GM19463 (cell line): ENCODE results near the gene OR11H6.
"Not testable (repeated sequence)": the region's sequence is repeated elsewhere in the genome, so short reads cannot be mapped to it uniquely, and the experiment has no call there.

ENCODE experiments used
- ATAC-seq: cut with Tn5 transposase; IDR thresholded peaks from one replicate; pipeline ENCODE4 v1.9.1; 2021; ENCODE audit warnings: mild to moderate bottlenecking, moderate library complexity; ENCODE audit not compliant: unreplicated experiment

OR11H6 gene

DNA sequence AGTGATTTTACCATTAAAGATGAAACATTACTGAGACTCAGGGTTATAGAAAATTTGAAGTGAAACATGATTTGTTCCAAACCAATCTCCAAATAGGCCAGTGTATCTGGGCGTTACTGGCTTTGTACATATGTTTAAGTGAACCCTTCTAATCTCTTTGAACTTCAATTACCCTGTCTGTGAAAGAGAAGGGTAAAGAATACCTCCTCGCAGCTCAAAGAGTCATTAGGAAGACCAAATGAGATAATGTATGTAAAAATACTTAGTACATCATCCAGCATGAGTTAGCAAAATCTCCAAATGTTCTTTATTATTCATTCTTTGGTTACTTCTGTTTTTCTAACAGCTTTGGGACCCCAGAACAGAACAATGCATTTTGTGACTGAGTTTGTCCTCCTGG lies at the start of gene OR11H6:
Gene OR11H6 (plus strand): TSS at position 301 of the 400 bp plus-strand sequence. CDS start 0 bp downstream, at position 301.
- no peak for ATAC-seq

DNA sequence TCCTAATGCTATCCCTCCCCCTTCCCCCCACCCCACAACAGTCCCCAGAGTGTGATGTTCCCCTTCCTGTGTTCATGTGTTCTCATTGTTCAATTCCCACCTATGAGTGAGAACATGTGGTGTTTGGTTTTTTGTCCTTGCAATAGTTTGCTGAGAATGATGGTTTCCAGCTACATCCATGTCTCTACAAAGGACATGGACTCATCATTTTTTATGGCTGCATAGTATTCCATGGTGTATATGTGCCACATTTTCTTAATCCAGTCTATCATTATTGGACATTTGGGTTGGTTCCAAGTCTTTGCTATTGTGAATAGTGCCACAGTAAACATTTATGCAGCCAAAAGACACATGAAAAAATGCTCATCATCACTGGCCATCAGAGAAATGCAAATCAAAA lies 49.3 kb upstream of the OR11H6 start:
- ATAC-seq: not testable (repeated sequence)

DNA sequence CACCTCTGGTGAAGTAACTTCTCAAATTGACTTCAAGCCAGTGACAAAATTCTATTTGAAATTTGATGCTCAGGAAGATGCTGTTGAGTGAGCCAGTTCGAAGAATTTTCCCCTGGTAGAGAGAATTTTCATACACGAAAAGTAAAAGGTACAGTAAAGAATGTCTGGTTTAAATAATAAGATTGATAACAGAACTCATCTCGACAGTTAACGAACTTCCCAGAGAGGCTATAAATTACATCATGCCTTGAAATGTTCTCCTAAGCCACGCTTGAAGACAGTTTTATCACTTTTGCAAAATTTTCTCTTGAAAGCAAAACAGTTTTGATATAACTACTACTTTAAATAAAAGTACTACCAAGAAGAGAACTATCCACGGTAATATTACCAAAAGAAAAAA lies 47.2 kb upstream of the OR11H6 start:
- no peak for ATAC-seq

DNA sequence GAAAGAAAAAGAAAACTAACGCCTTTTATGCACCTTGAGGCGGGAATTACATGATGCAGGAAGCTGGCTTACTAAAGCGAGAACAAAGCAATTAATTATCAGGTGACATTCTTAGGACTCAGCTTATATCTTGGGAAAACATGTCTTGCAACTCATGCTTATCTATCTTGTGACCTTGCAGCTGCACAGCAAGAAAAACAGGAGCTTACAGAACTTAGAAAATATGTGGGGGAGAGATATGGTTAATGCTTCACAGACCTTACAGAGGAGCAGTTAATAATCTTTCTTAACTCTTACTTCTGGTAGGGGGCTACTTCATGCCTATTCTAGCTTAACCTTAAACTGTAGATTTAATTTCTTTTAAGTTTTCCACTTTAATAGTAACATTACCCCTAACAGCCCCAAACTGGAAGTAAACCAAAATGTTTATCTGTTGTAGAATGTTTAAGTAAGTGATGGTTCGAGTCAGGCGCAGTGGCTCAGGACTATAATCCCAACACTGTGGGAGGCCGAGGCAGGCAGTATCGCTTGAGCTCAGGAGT lies 46.0 kb upstream of the OR11H6 start:
- ATAC-seq: no peak

DNA sequence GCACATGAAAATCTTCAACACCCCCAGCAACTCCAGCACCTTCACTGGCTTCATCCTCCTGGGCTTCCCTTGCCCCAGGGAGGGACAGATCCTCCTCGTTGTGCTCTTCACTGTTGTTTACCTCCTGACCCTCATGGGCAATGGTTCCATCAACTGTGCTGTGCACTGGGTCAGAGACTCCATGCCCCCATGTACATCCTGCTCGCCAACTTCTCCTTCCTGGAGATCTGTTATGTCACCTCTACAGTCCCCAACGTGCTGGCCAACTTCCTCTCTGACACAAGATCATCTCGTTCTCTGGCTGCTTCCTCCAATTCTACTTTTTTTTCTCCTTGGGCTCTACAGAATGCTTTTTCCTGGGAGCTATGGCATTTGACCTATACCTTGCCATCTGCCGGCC lies 44.3 kb upstream of the OR11H6 start:
- no peak for ATAC-seq

- no peak for ATAC-seq
These were observed 43.6 kb upstream of the OR11H6 start for GRCh38 chr14:20179880-20180279.

DNA sequence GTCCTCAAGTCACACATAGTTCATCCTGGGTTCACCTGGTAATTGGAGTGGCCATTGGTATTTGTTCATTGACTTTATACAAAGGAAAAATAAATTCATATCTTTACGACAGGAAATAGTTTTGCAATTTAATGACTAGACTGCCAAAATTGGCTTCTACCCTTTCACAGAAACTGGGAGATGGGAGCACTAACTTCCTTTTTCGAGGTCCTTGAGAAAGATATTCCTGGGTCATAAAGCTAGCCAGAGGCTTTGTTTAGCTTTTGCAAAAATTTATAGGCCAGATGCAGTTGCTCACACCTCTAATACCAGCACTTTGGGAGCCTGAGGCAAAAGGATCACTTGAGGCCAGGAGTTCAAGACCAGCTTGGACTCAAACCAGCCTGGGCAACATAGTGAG lies 43.0 kb upstream of the OR11H6 start:
- no peak for ATAC-seq

DNA sequence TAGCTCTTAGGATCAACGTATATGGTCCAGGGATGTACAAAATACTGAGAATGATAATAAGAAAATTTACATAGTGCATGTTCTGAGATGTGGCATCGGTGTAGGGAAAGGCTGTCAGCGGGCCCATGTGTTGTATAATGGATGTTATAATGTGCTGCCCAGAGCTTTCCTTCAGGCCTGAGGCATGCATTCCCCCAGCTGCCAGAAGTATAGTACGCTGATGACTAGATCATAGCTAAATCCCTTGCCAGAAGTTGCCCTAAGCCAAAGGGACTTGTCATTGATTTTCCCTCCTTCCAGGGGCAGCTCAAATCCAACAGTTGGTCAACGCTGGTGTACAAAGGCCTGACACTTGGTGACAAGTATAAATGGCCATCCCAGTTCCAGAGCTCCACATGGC lies 39.3 kb upstream of the OR11H6 start:
- no peak for ATAC-seq

GRCh38 chr14:20190596-20190995 lies 32.9 kb upstream of the OR11H6 start, which contains the start of gene OR11G2:
Gene OR11G2, plus strand, starts transcription at chr14:20190896. Its CDS starts 6,542 bp downstream, at chr14:20197438.
- ATAC-seq: no peak

GRCh38 chr14:20191396-20191795 lies 32.1 kb upstream of the OR11H6 start:
- ATAC-seq: no peak

DNA sequence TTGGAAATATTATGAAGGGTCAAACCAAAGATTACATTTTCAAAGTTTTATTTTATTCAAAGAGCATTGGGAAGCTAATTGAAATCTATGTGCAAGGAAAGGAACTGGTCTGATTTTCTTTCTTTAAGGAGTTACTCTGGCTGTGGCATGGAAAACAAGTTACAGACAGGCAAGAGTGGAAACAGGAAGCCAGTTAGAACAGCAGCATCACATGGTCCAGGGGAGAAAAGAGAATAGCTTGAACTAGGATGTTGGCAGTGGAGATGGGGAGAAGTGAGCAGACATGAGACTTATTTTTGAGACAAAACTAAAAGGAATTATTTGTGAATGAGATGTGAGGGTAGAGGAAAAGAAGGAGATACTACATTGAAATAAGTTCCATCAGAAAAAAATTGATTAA lies 29.4 kb upstream of the OR11H6 start:
- no peak for ATAC-seq

DNA sequence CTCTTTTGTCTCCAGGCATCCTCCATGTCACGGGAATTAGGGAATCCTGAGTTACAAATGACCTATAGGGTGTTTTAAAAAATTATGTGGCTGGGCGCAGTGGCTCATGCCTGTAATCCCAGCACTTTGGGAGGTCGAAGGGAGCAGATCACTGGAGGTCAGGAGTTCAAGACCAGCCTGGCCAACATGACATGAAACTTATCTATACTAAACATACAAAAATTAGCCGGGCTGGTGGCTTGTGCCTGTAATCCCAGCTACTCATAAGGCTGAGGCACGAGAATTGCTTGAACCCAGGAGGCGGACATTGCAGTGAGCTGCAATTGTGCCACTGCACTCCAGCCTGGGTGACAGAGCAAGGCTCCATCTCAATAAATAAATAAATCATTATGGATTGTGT lies 28.3 kb upstream of the OR11H6 start:
- ATAC-seq: not testable (repeated sequence)

DNA sequence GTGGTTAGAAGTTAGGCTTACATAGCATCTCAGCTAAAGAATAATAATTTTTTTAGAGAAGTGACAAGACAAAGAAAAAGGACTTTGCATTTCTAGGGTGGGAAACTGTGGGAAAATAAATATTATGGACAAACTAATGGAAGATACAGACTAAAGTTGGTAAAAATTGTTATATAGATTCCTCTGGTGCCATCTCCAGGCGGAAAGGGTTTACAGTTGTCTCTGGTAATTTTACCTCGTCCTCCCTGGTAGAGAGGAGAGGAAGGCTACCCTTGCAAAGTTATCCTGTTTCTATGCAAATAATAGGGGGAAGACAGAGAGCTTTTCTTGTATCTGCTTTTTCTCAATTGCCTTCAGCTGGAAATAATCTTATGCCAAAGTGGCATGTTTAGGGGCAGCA lies 27.6 kb upstream of the OR11H6 start:
- no peak for ATAC-seq

DNA sequence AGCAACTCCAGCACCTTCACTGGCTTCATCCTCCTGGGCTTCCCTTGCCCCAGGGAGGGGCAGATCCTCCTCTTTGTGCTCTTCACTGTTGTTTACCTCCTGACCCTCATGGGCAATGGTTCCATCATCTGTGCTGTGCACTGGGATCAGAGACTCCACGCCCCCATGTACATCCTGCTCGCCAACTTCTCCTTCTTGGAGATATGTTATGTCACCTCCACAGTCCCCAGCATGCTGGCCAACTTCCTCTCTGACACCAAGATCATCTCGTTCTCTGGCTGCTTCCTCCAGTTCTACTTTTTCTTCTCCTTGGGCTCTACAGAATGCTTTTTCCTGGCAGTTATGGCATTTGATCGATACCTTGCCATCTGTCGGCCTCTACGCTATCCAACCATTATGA lies 26.1 kb upstream of the OR11H6 start:
- no peak for ATAC-seq

DNA sequence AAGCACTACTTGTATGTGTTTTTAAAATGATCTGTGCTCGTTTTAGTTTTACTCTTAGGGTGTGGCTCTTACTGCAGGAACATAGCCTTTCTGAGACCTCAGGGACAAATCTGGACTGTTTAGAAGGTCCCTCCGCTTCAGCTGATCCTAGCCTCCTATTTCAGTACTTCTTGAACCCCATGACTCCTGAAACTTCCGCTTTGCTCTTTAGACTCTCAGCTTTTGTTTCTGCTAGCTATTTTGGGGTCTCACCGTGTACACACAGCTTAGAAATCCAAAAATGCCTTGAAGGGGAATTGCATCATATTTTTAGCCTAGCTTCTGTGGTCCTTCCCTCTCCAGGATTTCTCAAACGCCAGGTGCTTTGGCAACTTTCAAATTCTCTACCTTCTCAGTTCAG lies 24.5 kb upstream of the OR11H6 start:
- ATAC-seq: no peak

DNA sequence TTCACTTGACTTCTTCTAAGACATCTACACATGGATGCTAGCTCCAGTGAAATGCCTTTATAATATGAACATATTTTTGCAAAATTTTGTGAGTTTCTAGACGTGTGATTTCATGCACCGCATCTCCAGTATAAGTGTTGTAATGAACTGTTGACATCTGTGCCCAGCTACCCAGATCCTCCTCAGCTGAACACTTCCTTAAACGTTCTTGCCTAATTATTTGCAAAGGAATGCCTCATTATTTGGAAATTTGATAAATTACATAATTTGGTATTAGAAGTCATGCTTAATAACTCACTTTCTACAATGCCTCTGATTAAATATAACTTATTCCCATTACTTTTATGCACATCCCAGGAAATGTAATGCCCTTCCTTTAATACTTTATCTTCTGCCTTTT lies 18.8 kb upstream of the OR11H6 start:
- no peak for ATAC-seq

DNA sequence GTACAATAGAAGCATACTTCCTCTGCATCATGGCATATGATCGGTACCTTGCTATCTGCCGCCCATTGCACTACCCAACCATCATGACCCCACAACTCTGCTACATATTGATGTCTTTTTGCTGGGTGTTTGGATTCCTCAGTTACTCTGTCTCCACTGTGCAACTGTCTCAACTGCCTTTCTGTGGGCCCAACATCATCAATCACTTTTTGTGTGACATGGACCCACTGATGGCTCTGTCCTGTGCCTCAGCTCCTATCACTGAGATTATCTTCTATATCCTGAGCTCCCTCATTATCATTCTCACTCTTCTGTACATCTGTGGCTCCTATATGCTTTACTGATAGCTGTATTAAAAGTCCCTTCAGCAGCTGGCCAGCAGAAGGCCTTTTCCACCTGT lies 13.9 kb upstream of the OR11H6 start:
- no peak for ATAC-seq

GRCh38 chr14:20212406-20212805 lies 11.1 kb upstream of the OR11H6 start:
- ATAC-seq: not testable (repeated sequence)

- ATAC-seq: no peak
These were observed 8.3 kb upstream of the OR11H6 start for GRCh38 chr14:20215196-20215595.

- no peak for ATAC-seq
These were observed 4.5 kb upstream of the OR11H6 start for GRCh38 chr14:20219033-20219432.

GRCh38 chr14:20228681-20229080 lies 5.2 kb downstream of the OR11H6 start, which contains the start of gene OR11H7:
Gene OR11H7, plus strand, starts transcription at chr14:20228981.
- ATAC-seq: no peak

GRCh38 chr14:20235415-20235814 lies 11.9 kb downstream of the OR11H6 start:
- not testable (repeated sequence) for ATAC-seq

DNA sequence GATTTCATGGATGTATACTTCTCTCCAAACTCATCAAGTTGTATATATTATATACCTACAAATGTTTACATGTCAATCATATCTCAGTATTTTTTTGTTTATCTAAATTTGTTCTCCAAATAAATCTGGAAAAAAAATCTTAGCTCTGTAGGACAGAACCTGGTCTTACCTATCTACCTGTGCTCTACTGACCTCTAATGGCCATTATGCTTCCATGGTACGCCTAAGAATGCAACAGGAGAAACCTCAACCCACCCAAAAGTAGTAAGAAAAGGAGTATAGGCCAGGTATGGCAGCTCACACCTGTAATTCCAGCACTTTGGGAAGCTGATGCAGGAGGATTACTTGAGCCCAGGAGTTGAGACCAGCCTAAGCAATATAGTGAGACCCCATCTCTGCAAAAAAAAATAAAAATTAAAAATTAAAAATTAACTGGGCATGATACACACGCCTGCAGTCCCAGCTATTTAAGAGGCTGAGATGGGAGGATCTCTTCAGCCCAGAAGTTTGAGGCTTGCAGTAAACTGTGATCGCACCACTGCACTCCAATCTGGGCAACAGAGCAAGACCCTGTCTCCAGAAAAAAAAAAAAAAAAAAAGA lies 24.2 kb downstream of the OR11H6 start:
- no peak for ATAC-seq
